ENCODE data around the gene CDK14. TPM values are rescaled to one million over a fixed set of nuclear protein-coding genes. Genes with fewer than 3 reads are reported as not detected.

The CDK14 gene
- polyA plus RNA-seq, 3 donors, result 1.7 to 2.5 (median 2.1) TPM

- H3K4me3 ChIP-seq (replicated peaks in 1 of 3; ENCODE audit: low read depth in 2 of 3, low read length in 3 of 3), result no peak overlapping the region
- no peak overlapping the region for H3K4me2 ChIP-seq (replicated peaks; ENCODE audit: extremely low read depth, low read length, poor library complexity, severe bottlenecking)
- no peak overlapping the region for H3K4me3 Mint-ChIP-seq
- no peak overlapping the region for H3K27ac ChIP-seq (ENCODE audit: low read depth in 1 of 2, low read length in 2 of 2)
- no peaks in the 10 kb centered on the region for H3K36me3 Mint-ChIP-seq
- no CpG with 5 or more reads among the region's 3 CpGs for WGBS (ENCODE audit: insufficient coverage)
- H3K4me1 ChIP-seq (ENCODE audit: control insufficient read depth in 1 of 2, insufficient read depth in 2 of 2, low read length in 2 of 2), result peaks cover 0 to 11% of the 10 kb centered on the region in 2 donors
- H3K27me3 Mint-ChIP-seq (ENCODE audit: low read depth in 3 of 3), result peaks cover 0 to 3% (median 0%) of the 10 kb centered on the region in 3 donors
- intact Hi-C loops (cut with micrococcal nuclease), result no loop called here
- H3K9ac ChIP-seq (ENCODE audit: insufficient read depth, low read length, poor library complexity, severe bottlenecking), result no peak overlapping the region
- H3K27me3 ChIP-seq (ENCODE audit: control insufficient read depth in 2 of 2, insufficient read depth in 2 of 2, low read length in 2 of 2), result no peaks in the 10 kb centered on the region
- no peaks in the 10 kb centered on the region for H3K36me3 ChIP-seq (replicated peaks in 1 of 2; ENCODE audit: control insufficient read depth in 1 of 2, insufficient read depth in 2 of 2, low read length in 2 of 2)
- DNase-seq, result no peak
- H3K79me2 ChIP-seq (ENCODE audit: insufficient read depth, low read length), result no peaks in the 10 kb centered on the region
- TF ChIP-seq CTCF (IDR thresholded peaks at IDR 0.05), result no peak
- peaks cover 0 to 2% (median 0%) of the 10 kb centered on the region in 7 donors for H3K9me3 Mint-ChIP-seq
- H3K4me1 Mint-ChIP-seq, result peaks cover 7% of the 10 kb centered on the region
- H2AFZ ChIP-seq (ENCODE audit: insufficient read depth, low read depth, low read length, poor library complexity, severe bottlenecking), result no peak overlapping the region
- no peaks in the 10 kb centered on the region for H3K9me3 ChIP-seq (replicated peaks in 1 of 2; ENCODE audit: control insufficient read depth in 1 of 2, insufficient read depth in 1 of 2, low read length in 2 of 2)
- H4K20me1 ChIP-seq (ENCODE audit: insufficient read depth, low read length), result no peaks in the 10 kb centered on the region
- no peak overlapping the region for H3K27ac Mint-ChIP-seq
Observed at GRCh38 chr7:90692396-90692795, 96.3 kb downstream of the CDK14 start.

- no CpG with 5 or more reads among the region's 1 CpG for WGBS (ENCODE audit: insufficient coverage)
- Histone ChIP-seq H3K4me3 (replicated peaks in 1 of 3; ENCODE audit: low read depth in 2 of 3, low read length in 3 of 3) (no peak overlapping the region), H3K79me2 (ENCODE audit: insufficient read depth, low read length) (no peaks in the 10 kb centered on the region), H4K20me1 (ENCODE audit: insufficient read depth, low read length) (no peaks in the 10 kb centered on the region), H3K36me3 (replicated peaks in 1 of 2; ENCODE audit: control insufficient read depth in 1 of 2, insufficient read depth in 2 of 2, low read length in 2 of 2) (no peaks in the 10 kb centered on the region), H2AFZ (ENCODE audit: insufficient read depth, low read depth, low read length, poor library complexity, severe bottlenecking) (no peak overlapping the region), H3K4me1 (ENCODE audit: control insufficient read depth in 1 of 2, insufficient read depth in 2 of 2, low read length in 2 of 2) (peaks cover 0 to 11% of the 10 kb centered on the region in 2 donors), H3K27ac (ENCODE audit: low read depth in 1 of 2, low read length in 2 of 2) (no peak overlapping the region), H3K4me2 (replicated peaks; ENCODE audit: extremely low read depth, low read length, poor library complexity, severe bottlenecking) (no peak overlapping the region), H3K9me3 (replicated peaks in 1 of 2; ENCODE audit: control insufficient read depth in 1 of 2, insufficient read depth in 1 of 2, low read length in 2 of 2) (no peaks in the 10 kb centered on the region), H3K27me3 (ENCODE audit: control insufficient read depth in 2 of 2, insufficient read depth in 2 of 2, low read length in 2 of 2) (no peaks in the 10 kb centered on the region), H3K9ac (ENCODE audit: insufficient read depth, low read length, poor library complexity, severe bottlenecking) (no peak overlapping the region)
- no peak for DNase-seq
- peaks cover 0 to 3% (median 0%) of the 10 kb centered on the region in 3 donors for H3K27me3 Mint-ChIP-seq (ENCODE audit: low read depth in 3 of 3)
- no peaks in the 10 kb centered on the region for H3K36me3 Mint-ChIP-seq
- no peak overlapping the region for H3K27ac Mint-ChIP-seq
- H3K4me1 Mint-ChIP-seq, result peaks cover 7% of the 10 kb centered on the region
- no peak overlapping the region for H3K4me3 Mint-ChIP-seq
- intact Hi-C loops (cut with micrococcal nuclease), result no loop called here
- no peak for TF ChIP-seq CTCF (IDR thresholded peaks at IDR 0.05)
- H3K9me3 Mint-ChIP-seq, result peaks cover 0 to 2% (median 1%) of the 10 kb centered on the region in 7 donors
Observed at GRCh38 chr7:90692947-90693346, 96.8 kb downstream of the CDK14 start.
